ENCODE results near the gene HSD3B2. TPM values are rescaled to one million over a fixed set of nuclear protein-coding genes. Genes with fewer than 3 reads are reported as not detected.

Gene HSD3B2
- total RNA-seq, 1 experiment from 2014 or later, result not detected

GRCh38 chr1:119380983-119381662 lies 33.8 kb upstream of the HSD3B2 start:
- no peaks in the 10 kb centered on the region for H3K23me2 ChIP-seq (ENCODE audit: insufficient read length, low read depth, low read length, poor library complexity, severe bottlenecking)
- no peaks in the 10 kb centered on the region; the same call in 1 of the 2 replicates for H3K27me3 ChIP-seq (ENCODE audit: insufficient read depth, low read length)
- no peak overlapping the region for H3K56ac ChIP-seq (ENCODE audit: insufficient read length, low read depth, low read length)
- H2BK12ac ChIP-seq (ENCODE audit: insufficient read length, low read depth, low read length), result no peak overlapping the region
- no peaks in the 10 kb centered on the region for H3K9me3 ChIP-seq (ENCODE audit: control insufficient read depth, low read depth, low read length)
- H3K4me1 ChIP-seq (ENCODE audit: insufficient read depth, low read length), result no peaks in the 10 kb centered on the region; the same call in 1 of the 2 replicates
- H3K27me3 Mint-ChIP-seq (ENCODE audit: low read depth), result no peaks in the 10 kb centered on the region; the same call in 1 of the 2 replicates
- no peaks in the 10 kb centered on the region for H3K79me1 ChIP-seq (ENCODE audit: insufficient read depth, low read depth, low read length, poor library complexity, severe bottlenecking)
- H3K9me3 Mint-ChIP-seq, result peaks cover 0 to 3% of the 10 kb centered on the region in 2 experiments; a peak in 4 of 5 replicates
- H4K8ac ChIP-seq (replicated peaks; ENCODE audit: insufficient read length, low read depth, low read length), result no peak overlapping the region
- H2BK15ac ChIP-seq (ENCODE audit: low read depth, low read length), result no peak overlapping the region
- no peak overlapping the region for H3K4me3 Mint-ChIP-seq
- H3K18ac ChIP-seq (ENCODE audit: insufficient read length, low read depth, low read length), result no peak overlapping the region
- H3K79me2 ChIP-seq (ENCODE audit: insufficient read depth, low read length), result no peaks in the 10 kb centered on the region
- H3K36me3 Mint-ChIP-seq (ENCODE audit: insufficient read depth in 1 of 3, low read depth in 3 of 3), result no peaks in the 10 kb centered on the region
- no peaks in the 10 kb centered on the region for H4K20me1 ChIP-seq (ENCODE audit: control insufficient read depth, insufficient read depth, insufficient read length)
- no peak overlapping the region for H2AK5ac ChIP-seq (ENCODE audit: insufficient read length, low read length)
- no peak overlapping the region for H2AFZ ChIP-seq (ENCODE audit: low read length)
- no peak overlapping the region for H3K27ac Mint-ChIP-seq
- H2BK20ac ChIP-seq (ENCODE audit: low read depth, low read length, poor library complexity, severe bottlenecking), result no peak overlapping the region
- no CpG with 5 or more reads among the region's 5 CpGs for WGBS (ENCODE audit: extremely low coverage, insufficient read length, low lambda C conversion rate)
- no peak for DNase-seq
- H2BK5ac ChIP-seq (ENCODE audit: insufficient read length, low read length), result no peak overlapping the region
- H2BK120ac ChIP-seq (ENCODE audit: low read depth, low read length, poor library complexity, severe bottlenecking), result no peak overlapping the region
- H4K5ac ChIP-seq (ENCODE audit: insufficient read length, low read depth, low read length), result no peak overlapping the region
- H3T11ph ChIP-seq (ENCODE audit: low read length), result no peak overlapping the region
- TF ChIP-seq CTCF (conservative IDR thresholded peaks at IDR 0.05), result no peak
- no peak overlapping the region for H3K14ac ChIP-seq (ENCODE audit: insufficient read depth, low read length)
- no peak overlapping the region for H3K23ac ChIP-seq (ENCODE audit: insufficient read length, low read depth, low read length)
- H3K4ac ChIP-seq (ENCODE audit: low read depth, low read length), result no peak overlapping the region
- H3K4me1 Mint-ChIP-seq, result no peaks in the 10 kb centered on the region
- no peak overlapping the region for H4K91ac ChIP-seq (ENCODE audit: insufficient read length, low read depth, low read length)
- no peak overlapping the region for H3K4me2 ChIP-seq (ENCODE audit: insufficient read depth, insufficient read length, low read length)
- H3K27ac ChIP-seq (ENCODE audit: insufficient read length, low read depth, low read length), result no peak overlapping the region
- H3K9ac ChIP-seq (ENCODE audit: extremely low read depth, insufficient read length, low read length), result no peak overlapping the region
